ENCODE results near the gene MGA. TPM values are rescaled to one million over a fixed set of nuclear protein-coding genes. Genes with fewer than 3 reads are reported as not detected.

Gene MGA
- polyA plus RNA-seq, 1 donor from 2014 or later, result 17.8 TPM

GRCh38 chr15:41791547-41791937 lies 131.3 kb downstream of the MGA start:
- H3K27me3 Mint-ChIP-seq, result peaks cover 2% of the 10 kb centered on the region
- H3K9me3 Mint-ChIP-seq, result no peaks in the 10 kb centered on the region
- H3K4me3 Mint-ChIP-seq, result peak overlapping the region in 1 of 4 donors; percentile 39
- H3K4me1 Mint-ChIP-seq, result peaks cover 16 to 24% (median 17%) of the 10 kb centered on the region in 3 donors
- H3K36me3 Mint-ChIP-seq, result peaks cover 4% of the 10 kb centered on the region
- H3K27ac Mint-ChIP-seq, result peak overlapping the region in 1 of 3 donors; percentile 63

GRCh38 chr15:41792000-41792637 lies 131.9 kb downstream of the MGA start:
- Mint-ChIP-seq H3K4me3 (no peak overlapping the region), H3K27me3 (peaks cover 2% of the 10 kb centered on the region), H3K36me3 (peaks cover 4% of the 10 kb centered on the region), H3K27ac (no peak overlapping the region), H3K9me3 (no peaks in the 10 kb centered on the region), H3K4me1 (peaks cover 16 to 27% (median 17%) of the 10 kb centered on the region in 3 donors)

- H3K4me1 Mint-ChIP-seq, result peaks cover 10 to 21% (median 12%) of the 10 kb centered on the region in 3 donors
- H3K9me3 Mint-ChIP-seq, result no peaks in the 10 kb centered on the region
- no peaks in the 10 kb centered on the region for H3K27me3 Mint-ChIP-seq
- no peak overlapping the region for H3K27ac Mint-ChIP-seq
- no peak overlapping the region for H3K4me3 Mint-ChIP-seq
- peaks cover 3% of the 10 kb centered on the region for H3K36me3 Mint-ChIP-seq
These were observed 133.9 kb downstream of the MGA start for GRCh38 chr15:41794081-41794480.

- Mint-ChIP-seq H3K36me3 (peaks cover 7% of the 10 kb centered on the region), H3K4me1 (peaks cover 5 to 18% (median 7%) of the 10 kb centered on the region in 3 donors), H3K27me3 (no peaks in the 10 kb centered on the region), H3K4me3 (no peak overlapping the region), H3K27ac (peak overlapping the region in 1 of 3 donors; percentile 67), H3K9me3 (no peaks in the 10 kb centered on the region)
These were observed 136.0 kb downstream of the MGA start for GRCh38 chr15:41795996-41796856.

GRCh38 chr15:41797201-41797944 lies 137.2 kb downstream of the MGA start:
- no peaks in the 10 kb centered on the region for H3K9me3 Mint-ChIP-seq
- H3K27ac Mint-ChIP-seq, result peak overlapping the region in 1 of 3 donors; percentile 81
- H3K36me3 Mint-ChIP-seq, result peaks cover 7% of the 10 kb centered on the region
- no peaks in the 10 kb centered on the region for H3K27me3 Mint-ChIP-seq
- no peak overlapping the region for H3K4me3 Mint-ChIP-seq
- peaks cover 2 to 16% (median 5%) of the 10 kb centered on the region in 3 donors for H3K4me1 Mint-ChIP-seq

- Mint-ChIP-seq H3K4me1 (peaks cover 0 to 16% (median 5%) of the 10 kb centered on the region in 3 donors), H3K9me3 (no peaks in the 10 kb centered on the region), H3K4me3 (no peak overlapping the region), H3K27me3 (no peaks in the 10 kb centered on the region), H3K36me3 (peaks cover 7% of the 10 kb centered on the region), H3K27ac (peak overlapping the region in 2 of 3 donors; percentile 70 to 71)
These were observed 138.6 kb downstream of the MGA start for GRCh38 chr15:41798607-41799487.

- Mint-ChIP-seq H3K27ac (peak overlapping the region in 1 of 3 donors; percentile 70), H3K27me3 (no peaks in the 10 kb centered on the region), H3K9me3 (no peaks in the 10 kb centered on the region), H3K36me3 (peaks cover 7% of the 10 kb centered on the region), H3K4me3 (no peak overlapping the region), H3K4me1 (peaks cover 0 to 15% (median 5%) of the 10 kb centered on the region in 3 donors)
These were observed 139.2 kb downstream of the MGA start for GRCh38 chr15:41799488-41799805.

GRCh38 chr15:41801185-41801584 lies 141.0 kb downstream of the MGA start:
- no peak overlapping the region for H3K4me3 Mint-ChIP-seq
- no peak overlapping the region for H3K27ac Mint-ChIP-seq
- H3K27me3 Mint-ChIP-seq, result no peaks in the 10 kb centered on the region
- peaks cover 0 to 3% (median 2%) of the 10 kb centered on the region in 3 donors for H3K4me1 Mint-ChIP-seq
- H3K36me3 Mint-ChIP-seq, result peaks cover 7% of the 10 kb centered on the region
- no peaks in the 10 kb centered on the region for H3K9me3 Mint-ChIP-seq

- no peaks in the 10 kb centered on the region for H3K27me3 Mint-ChIP-seq
- H3K4me3 Mint-ChIP-seq, result no peak overlapping the region
- no peak overlapping the region for H3K27ac Mint-ChIP-seq
- H3K36me3 Mint-ChIP-seq, result peaks cover 7% of the 10 kb centered on the region
- H3K9me3 Mint-ChIP-seq, result no peaks in the 10 kb centered on the region
- H3K4me1 Mint-ChIP-seq, result peaks cover 0 to 2% (median 0%) of the 10 kb centered on the region in 3 donors
These were observed 141.7 kb downstream of the MGA start for GRCh38 chr15:41801850-41802455.

- H3K9me3 Mint-ChIP-seq, result no peaks in the 10 kb centered on the region
- no peaks in the 10 kb centered on the region for H3K27me3 Mint-ChIP-seq
- no peak overlapping the region for H3K4me3 Mint-ChIP-seq
- H3K4me1 Mint-ChIP-seq, result no peaks in the 10 kb centered on the region
- H3K36me3 Mint-ChIP-seq, result peaks cover 7% of the 10 kb centered on the region
- H3K27ac Mint-ChIP-seq, result no peak overlapping the region
These were observed 144.2 kb downstream of the MGA start for GRCh38 chr15:41804361-41804760.

- Mint-ChIP-seq H3K4me1 (peaks cover 0 to 3% (median 0%) of the 10 kb centered on the region in 3 donors), H3K36me3 (peaks cover 7% of the 10 kb centered on the region), H3K9me3 (no peaks in the 10 kb centered on the region), H3K4me3 (no peak overlapping the region), H3K27ac (no peak overlapping the region), H3K27me3 (no peaks in the 10 kb centered on the region)
These were observed 144.9 kb downstream of the MGA start for GRCh38 chr15:41804916-41805666.

- H3K4me3 Mint-ChIP-seq, result no peak overlapping the region
- peaks cover 0 to 4% (median 0%) of the 10 kb centered on the region in 3 donors for H3K4me1 Mint-ChIP-seq
- H3K36me3 Mint-ChIP-seq, result peaks cover 4% of the 10 kb centered on the region
- H3K27me3 Mint-ChIP-seq, result no peaks in the 10 kb centered on the region
- H3K9me3 Mint-ChIP-seq, result no peaks in the 10 kb centered on the region
- no peak overlapping the region for H3K27ac Mint-ChIP-seq
These were observed 145.5 kb downstream of the MGA start for GRCh38 chr15:41805711-41806110.

GRCh38 chr15:41806291-41807181 lies 146.3 kb downstream of the MGA start:
- no peak overlapping the region for H3K27ac Mint-ChIP-seq
- H3K4me3 Mint-ChIP-seq, result peak overlapping the region in 1 of 4 donors; percentile 22
- H3K36me3 Mint-ChIP-seq, result peaks cover 1% of the 10 kb centered on the region
- no peaks in the 10 kb centered on the region for H3K9me3 Mint-ChIP-seq
- no peaks in the 10 kb centered on the region for H3K27me3 Mint-ChIP-seq
- H3K4me1 Mint-ChIP-seq, result peaks cover 5 to 6% (median 5%) of the 10 kb centered on the region in 3 donors
